HCT116 (cell line): ENCODE data around the gene FFAR4. TPM values are rescaled to one million over a fixed set of nuclear protein-coding genes. Genes with fewer than 3 reads are reported as not detected.

ENCODE experiments used
- ATAC-seq: fragments of 200-7000 bp; cut with Tn5 transposase; 2 replicates; pipeline ENCODE4 v1.9.1; 2020; ENCODE audit warnings: mild to moderate bottlenecking, moderate library complexity
- BruUV-seq: library from RNA; stranded (reverse); fragments of 400-500 nt; replicated peaks from 2 replicates; lab custom pipeline; 2021; lab: Mats Ljungman, UMichigan
- CTCF ChIA-PET: fragments of 300-600 bp; sonication (Branson Sonifier 250); formaldehyde crosslinking; loops from one replicate; lab custom pipeline; 2021; ENCODE audit warnings: antibody characterized with exemption; lab: Charles Lee
- POLR2A ChIA-PET: fragments of 300-600, 350-600 bp; sonication (Branson Sonifier 250); formaldehyde crosslinking; loops from one replicate; lab custom pipeline; 2021; ENCODE audit warnings: antibody characterized with exemption; lab: Charles Lee
- RAD21 ChIA-PET, 2 experiments: fragments of 300-600 bp; sonication (Branson Sonifier 250); formaldehyde crosslinking; loops; one replicate each; lab custom pipeline; 2023; ENCODE audit warnings: low total read pairs in 2 of 2; ENCODE audit not compliant: uncharacterized antibody in 2 of 2, unreplicated experiment in 2 of 2, low non-redundant PET in 1 of 2; lab: Charles Lee
- DNase-seq: peaks from one replicate; pipeline ENCODE4 v3.0.0-alpha.2; 2010; ENCODE audit warnings: low read depth, low spot score
- H2AFZ ChIP-seq: fragments of 200-600 bp; shearing (Covaris generic), sonication (generic); 2 replicates; pipeline ENCODE4 v1.6.1; 2017; ENCODE audit warnings: low read depth, mixed run types, mixed read lengths, antibody characterized with exemption, low read length; ENCODE audit not compliant: poor library complexity, severe bottlenecking
- H3K27ac ChIP-seq: 2 replicates; pipeline ENCODE4 v1.5.1; 2012; ENCODE audit warnings: low read depth, low read length
- H3K27me3 ChIP-seq: fragments of 200-600 bp; sonication (generic); 2 replicates; pipeline ENCODE4 v1.6.1; 2016; ENCODE audit warnings: mixed run types, low read length, mixed read lengths; ENCODE audit not compliant: insufficient read depth
- H3K36me3 ChIP-seq, 2 experiments: fragments of 200-500 bp in 1 of 2; fragments of 200-600 bp in 1 of 2; sonication (Bioruptor generic) in 1 of 2; sonication (generic) in 1 of 2; 2 replicates each; pipeline versions ENCODE4 v1.5.1 to v1.6.1; 2014 to 2016; ENCODE audit warnings: low read length in 2 of 2, inconsistent platforms in 1 of 2, mixed read lengths in 1 of 2, mixed run types in 1 of 2; ENCODE audit not compliant: insufficient read depth in 2 of 2, control insufficient read depth in 1 of 2
- H3K4me1 ChIP-seq, 2 experiments: fragments of 200-600 bp in 1 of 2; sonication (generic) in 1 of 2; 2 replicates each; pipeline versions ENCODE4 v1.5.1 to v1.6.1; 2012 to 2017; ENCODE audit warnings: low read length in 2 of 2, inconsistent platforms in 1 of 2, mild to moderate bottlenecking in 1 of 2, mixed read lengths in 1 of 2, mixed run types in 1 of 2, moderate library complexity in 1 of 2; ENCODE audit not compliant: insufficient read depth in 2 of 2, control insufficient read depth in 1 of 2
- H3K4me2 ChIP-seq: fragments of 200-600 bp; sonication (generic); 2 replicates; pipeline ENCODE4 v1.6.1; 2017; ENCODE audit warnings: mixed run types, low read length, mixed read lengths
- H3K4me3 ChIP-seq, 2 experiments: fragments of 200-600 bp in 1 of 2; sonication (generic) in 1 of 2; replicated peaks in 1 of 2; 2 replicates each; pipeline ENCODE4 v1.5.1; 2011 to 2016; ENCODE audit warnings: low read length in 2 of 2, control low read depth in 1 of 2, low read depth in 1 of 2, mild to moderate bottlenecking in 1 of 2, mixed read lengths in 1 of 2, mixed run types in 1 of 2
- H3K79me2 ChIP-seq: fragments of 200-600 bp; sonication (generic); 2 replicates; pipeline ENCODE4 v1.6.1; 2017; ENCODE audit warnings: mild to moderate bottlenecking, mixed run types, low read length, moderate library complexity, mixed read lengths; ENCODE audit not compliant: insufficient read depth
- H3K9ac ChIP-seq: fragments of 200-600 bp; sonication (generic); 2 replicates; pipeline ENCODE4 v1.6.1; 2016; ENCODE audit warnings: low read length, mixed read lengths
- H3K9me2 ChIP-seq: fragments of 200-600 bp; sonication (generic), shearing (Covaris generic); 2 replicates; pipeline ENCODE4 v1.6.1; 2017; ENCODE audit warnings: mixed run types, mild to moderate bottlenecking, moderate library complexity; ENCODE audit not compliant: insufficient read depth
- H3K9me3 ChIP-seq, 2 experiments: fragments of 200-500 bp in 1 of 2; fragments of 200-600 bp in 1 of 2; sonication (Bioruptor generic) in 1 of 2; sonication (generic) in 1 of 2; 2 replicates each; pipeline ENCODE4 v1.6.1; 2014 to 2017; ENCODE audit warnings: low read length in 2 of 2, mixed read lengths in 2 of 2, inconsistent platforms in 1 of 2, low read depth in 1 of 2, mild to moderate bottlenecking in 1 of 2, mixed run types in 1 of 2, moderate library complexity in 1 of 2; ENCODE audit not compliant: control insufficient read depth in 1 of 2, insufficient read depth in 1 of 2
- H4K20me1 ChIP-seq: fragments of 200-600 bp; sonication (generic), shearing (Covaris generic); 2 replicates; pipeline ENCODE4 v1.6.1; 2017; ENCODE audit warnings: mixed run types, mild to moderate bottlenecking, moderate library complexity; ENCODE audit not compliant: insufficient read depth
- CEBPB ChIP-seq: IDR thresholded peaks from 2 replicates; pipeline ENCODE4 v1.6.1; 2012; ENCODE audit warnings: low read depth
- EGR1 ChIP-seq: IDR thresholded peaks from 2 replicates; pipeline ENCODE4 v1.6.1; 2012; ENCODE audit warnings: low read depth
- EZH2 ChIP-seq: fragments of 200-600 bp; sonication (generic); IDR thresholded peaks from 2 replicates; pipeline ENCODE4 v1.6.1; 2017; ENCODE audit warnings: antibody characterized with exemption, mixed run types
- FOSL1 ChIP-seq: IDR thresholded peaks from 2 replicates; pipeline ENCODE4 v1.6.1; 2012; ENCODE audit warnings: low read depth
- RAD21 ChIP-seq: IDR thresholded peaks from 2 replicates; pipeline ENCODE4 v1.6.1; 2012; ENCODE audit warnings: low read depth, mild to moderate bottlenecking
- SIN3A ChIP-seq: IDR thresholded peaks from 2 replicates; pipeline ENCODE4 v1.6.1; 2012; ENCODE audit warnings: low read depth
- ZFX ChIP-seq: fragments of 450-650 bp; IDR thresholded peaks from 2 replicates; pipeline ENCODE4 v1.6.1; 2017
- ZNF274 ChIP-seq: fragments of 200-500 bp; sonication (Bioruptor generic); IDR thresholded peaks from 2 replicates; pipeline ENCODE4 v1.6.1; 2014; ENCODE audit warnings: mild to moderate bottlenecking, low read depth, low read length, inconsistent platforms
- intact Hi-C: fragments of 100-400 bp; cut with micrococcal nuclease; formaldehyde crosslinking; loops from 2 replicates; pipeline ENCODE4 v1.10.0; 2022
- total RNA-seq: library from RNA; stranded (reverse); gene quantifications from one replicate; pipeline ENCODE4 v1.2.1, GENCODE V29; 2021; ENCODE audit not compliant: unreplicated experiment
- TF ChIP-seq, protein P1 (sequence below), 3 experiments: fragments of 200-600 bp in 1 of 3; sonication (generic) in 1 of 3; IDR thresholded peaks in 2 of 3; conservative IDR thresholded peaks in 1 of 3; 2 replicates each; pipeline ENCODE4 v1.5.1; 2012 to 2017; ENCODE audit warnings: low read depth in 2 of 3, low read length in 2 of 3, antibody characterized with exemption in 1 of 3, borderline replicate concordance in 1 of 3, control low read depth in 1 of 3, mild to moderate bottlenecking in 1 of 3, mixed read lengths in 1 of 3, mixed run types in 1 of 3, moderate library complexity in 1 of 3; ENCODE audit not compliant: insufficient read depth in 1 of 3
- TF ChIP-seq, protein P2 (sequence below): IDR thresholded peaks from 2 replicates; pipeline ENCODE4 v1.6.1; 2012
- TF ChIP-seq, protein P3 (sequence below): IDR thresholded peaks from 2 replicates; pipeline ENCODE4 v1.6.1; 2012; ENCODE audit warnings: low read depth

The FFAR4 gene
- total RNA-seq, 1 experiment from 2014 or later, result not detected

DNA sequence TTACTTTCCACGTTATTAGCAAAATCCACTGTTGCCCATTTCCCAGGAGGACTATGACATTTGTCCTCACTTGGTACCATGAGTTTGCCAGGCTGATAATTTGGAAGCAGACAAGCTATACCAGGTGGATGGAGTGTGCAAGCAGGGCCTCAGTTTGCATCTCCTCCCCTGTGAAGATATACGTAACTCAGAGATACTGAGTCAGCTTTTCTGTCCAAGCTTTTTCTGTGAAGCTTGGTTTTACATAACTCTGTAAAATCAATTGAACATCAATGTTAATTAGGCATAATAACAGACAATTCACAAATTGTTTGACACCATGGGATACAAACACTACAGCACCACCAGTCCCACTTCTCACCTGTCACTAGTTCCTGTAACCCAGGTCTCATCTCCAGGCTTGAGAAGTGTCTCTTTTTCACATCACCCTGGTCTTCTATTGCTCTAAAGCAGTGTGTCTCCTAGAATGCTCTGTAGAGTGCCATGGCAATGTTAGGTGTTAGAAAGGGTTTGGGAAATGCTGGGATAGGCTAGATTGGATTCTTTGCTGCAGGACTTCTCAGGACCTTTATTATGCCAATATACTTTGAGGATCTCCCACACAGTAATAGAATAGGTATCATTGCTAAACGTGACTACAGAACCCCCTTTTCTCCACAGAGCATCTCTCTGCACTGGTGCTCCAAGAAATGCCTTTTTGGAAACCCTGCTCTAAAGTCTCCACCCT is 13.7 kb downstream of the FFAR4 start:
- no peak overlapping the region for H3K4me3 ChIP-seq
- peaks cover 6 to 22% of the 10 kb centered on the region in 2 experiments; a peak in 2 of 4 replicates for H3K4me1 ChIP-seq
- POLR2A ChIA-PET, result no interaction called here
- no peaks in the 10 kb centered on the region for H3K79me2 ChIP-seq
- no peak for DNase-seq
- BruUV-seq, result no TSS peak
- no peaks in the 10 kb centered on the region for H3K9me2 ChIP-seq
- no peak overlapping the region for H3K4me2 ChIP-seq
- H4K20me1 ChIP-seq, result no peaks in the 10 kb centered on the region
- no peaks in the 10 kb centered on the region for H3K27me3 ChIP-seq
- no peak for ATAC-seq
- H3K9ac ChIP-seq, result no peak overlapping the region
- CTCF ChIA-PET, result no interaction called here
- RAD21 ChIA-PET, result no interaction called here
- TF ChIP-seq FOSL1 (no peak), ZNF274 (no peak), RAD21 (no peak), CEBPB (no peak), ZFX (no peak), SIN3A (no peak), EZH2 (no peak), EGR1 (no peak)
- TF ChIP-seq, protein P1, sequence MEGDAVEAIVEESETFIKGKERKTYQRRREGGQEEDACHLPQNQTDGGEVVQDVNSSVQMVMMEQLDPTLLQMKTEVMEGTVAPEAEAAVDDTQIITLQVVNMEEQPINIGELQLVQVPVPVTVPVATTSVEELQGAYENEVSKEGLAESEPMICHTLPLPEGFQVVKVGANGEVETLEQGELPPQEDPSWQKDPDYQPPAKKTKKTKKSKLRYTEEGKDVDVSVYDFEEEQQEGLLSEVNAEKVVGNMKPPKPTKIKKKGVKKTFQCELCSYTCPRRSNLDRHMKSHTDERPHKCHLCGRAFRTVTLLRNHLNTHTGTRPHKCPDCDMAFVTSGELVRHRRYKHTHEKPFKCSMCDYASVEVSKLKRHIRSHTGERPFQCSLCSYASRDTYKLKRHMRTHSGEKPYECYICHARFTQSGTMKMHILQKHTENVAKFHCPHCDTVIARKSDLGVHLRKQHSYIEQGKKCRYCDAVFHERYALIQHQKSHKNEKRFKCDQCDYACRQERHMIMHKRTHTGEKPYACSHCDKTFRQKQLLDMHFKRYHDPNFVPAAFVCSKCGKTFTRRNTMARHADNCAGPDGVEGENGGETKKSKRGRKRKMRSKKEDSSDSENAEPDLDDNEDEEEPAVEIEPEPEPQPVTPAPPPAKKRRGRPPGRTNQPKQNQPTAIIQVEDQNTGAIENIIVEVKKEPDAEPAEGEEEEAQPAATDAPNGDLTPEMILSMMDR (IDR thresholded peaks at IDR 0.05 in 2 of 3, conservative IDR thresholded peaks at IDR 0.05 in 1 of 3; ENCODE audit: borderline replicate concordance in 1 of 3, insufficient read depth in 1 of 3, low read depth in 2 of 3, low read length in 2 of 3), result no peak
- TF ChIP-seq, protein P2, sequence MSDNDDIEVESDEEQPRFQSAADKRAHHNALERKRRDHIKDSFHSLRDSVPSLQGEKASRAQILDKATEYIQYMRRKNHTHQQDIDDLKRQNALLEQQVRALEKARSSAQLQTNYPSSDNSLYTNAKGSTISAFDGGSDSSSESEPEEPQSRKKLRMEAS, result no peak
- TF ChIP-seq, protein P3, sequence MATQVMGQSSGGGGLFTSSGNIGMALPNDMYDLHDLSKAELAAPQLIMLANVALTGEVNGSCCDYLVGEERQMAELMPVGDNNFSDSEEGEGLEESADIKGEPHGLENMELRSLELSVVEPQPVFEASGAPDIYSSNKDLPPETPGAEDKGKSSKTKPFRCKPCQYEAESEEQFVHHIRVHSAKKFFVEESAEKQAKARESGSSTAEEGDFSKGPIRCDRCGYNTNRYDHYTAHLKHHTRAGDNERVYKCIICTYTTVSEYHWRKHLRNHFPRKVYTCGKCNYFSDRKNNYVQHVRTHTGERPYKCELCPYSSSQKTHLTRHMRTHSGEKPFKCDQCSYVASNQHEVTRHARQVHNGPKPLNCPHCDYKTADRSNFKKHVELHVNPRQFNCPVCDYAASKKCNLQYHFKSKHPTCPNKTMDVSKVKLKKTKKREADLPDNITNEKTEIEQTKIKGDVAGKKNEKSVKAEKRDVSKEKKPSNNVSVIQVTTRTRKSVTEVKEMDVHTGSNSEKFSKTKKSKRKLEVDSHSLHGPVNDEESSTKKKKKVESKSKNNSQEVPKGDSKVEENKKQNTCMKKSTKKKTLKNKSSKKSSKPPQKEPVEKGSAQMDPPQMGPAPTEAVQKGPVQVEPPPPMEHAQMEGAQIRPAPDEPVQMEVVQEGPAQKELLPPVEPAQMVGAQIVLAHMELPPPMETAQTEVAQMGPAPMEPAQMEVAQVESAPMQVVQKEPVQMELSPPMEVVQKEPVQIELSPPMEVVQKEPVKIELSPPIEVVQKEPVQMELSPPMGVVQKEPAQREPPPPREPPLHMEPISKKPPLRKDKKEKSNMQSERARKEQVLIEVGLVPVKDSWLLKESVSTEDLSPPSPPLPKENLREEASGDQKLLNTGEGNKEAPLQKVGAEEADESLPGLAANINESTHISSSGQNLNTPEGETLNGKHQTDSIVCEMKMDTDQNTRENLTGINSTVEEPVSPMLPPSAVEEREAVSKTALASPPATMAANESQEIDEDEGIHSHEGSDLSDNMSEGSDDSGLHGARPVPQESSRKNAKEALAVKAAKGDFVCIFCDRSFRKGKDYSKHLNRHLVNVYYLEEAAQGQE, result no peak
- no peak overlapping the region for H2AFZ ChIP-seq
- peaks cover 0 to 4% of the 10 kb centered on the region in 2 experiments; a peak in 1 of 4 replicates for H3K9me3 ChIP-seq
- H3K27ac ChIP-seq, result no peak overlapping the region
- intact Hi-C loops, result no loop called here
- no peaks in the 10 kb centered on the region for H3K36me3 ChIP-seq
